ENCODE measurements around the gene DIP2C. TPM values are rescaled to one million over a fixed set of nuclear protein-coding genes. Genes with fewer than 3 reads are reported as not detected.

Gene DIP2C
- total RNA-seq, 1 experiment from 2014 or later = 11.0 TPM

DNA sequence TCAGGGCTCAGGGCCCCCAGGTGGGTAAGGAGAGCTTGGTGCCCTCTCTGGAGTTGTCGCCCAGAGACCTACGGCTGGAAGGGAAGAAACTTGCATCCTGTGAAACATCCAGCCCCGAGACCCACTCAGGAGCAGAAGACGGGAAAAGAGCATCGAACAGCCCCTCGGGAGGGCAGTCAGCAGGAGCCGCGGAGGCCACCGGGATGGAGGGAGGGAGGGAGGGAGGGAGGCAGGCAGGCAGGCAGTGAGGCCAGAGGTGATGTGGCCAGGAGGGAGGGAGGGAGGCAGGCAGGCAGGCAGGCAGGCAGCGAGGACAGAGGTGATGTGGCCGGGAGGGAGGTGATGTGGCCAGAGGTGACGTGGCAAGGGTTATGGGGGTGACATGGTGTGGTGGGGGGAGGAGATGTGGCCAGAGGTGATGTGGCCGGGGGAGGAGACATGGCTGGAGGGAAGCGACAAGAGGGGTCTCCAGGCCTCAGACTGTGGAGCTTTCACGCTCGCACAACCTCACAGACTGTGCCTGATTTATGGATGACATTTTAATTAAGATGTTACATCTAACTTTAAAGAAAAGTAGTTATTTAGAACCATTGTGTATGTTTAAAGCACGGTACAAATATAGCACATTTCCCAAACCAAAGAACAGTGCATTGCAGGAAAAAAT, 141.1 kb downstream of the DIP2C start:
- H3K27ac Mint-ChIP-seq = no peak overlapping the region
- H3K36me3 Mint-ChIP-seq = no peaks in the 10 kb centered on the region
- TF ChIP-seq, protein P1, sequence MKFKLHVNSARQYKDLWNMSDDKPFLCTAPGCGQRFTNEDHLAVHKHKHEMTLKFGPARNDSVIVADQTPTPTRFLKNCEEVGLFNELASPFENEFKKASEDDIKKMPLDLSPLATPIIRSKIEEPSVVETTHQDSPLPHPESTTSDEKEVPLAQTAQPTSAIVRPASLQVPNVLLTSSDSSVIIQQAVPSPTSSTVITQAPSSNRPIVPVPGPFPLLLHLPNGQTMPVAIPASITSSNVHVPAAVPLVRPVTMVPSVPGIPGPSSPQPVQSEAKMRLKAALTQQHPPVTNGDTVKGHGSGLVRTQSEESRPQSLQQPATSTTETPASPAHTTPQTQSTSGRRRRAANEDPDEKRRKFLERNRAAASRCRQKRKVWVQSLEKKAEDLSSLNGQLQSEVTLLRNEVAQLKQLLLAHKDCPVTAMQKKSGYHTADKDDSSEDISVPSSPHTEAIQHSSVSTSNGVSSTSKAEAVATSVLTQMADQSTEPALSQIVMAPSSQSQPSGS (CRISPR knock-in tag; IDR thresholded peaks at IDR 0.05; ENCODE audit: borderline replicate concordance, low read depth) = no peak
- TF ChIP-seq, protein P2, sequence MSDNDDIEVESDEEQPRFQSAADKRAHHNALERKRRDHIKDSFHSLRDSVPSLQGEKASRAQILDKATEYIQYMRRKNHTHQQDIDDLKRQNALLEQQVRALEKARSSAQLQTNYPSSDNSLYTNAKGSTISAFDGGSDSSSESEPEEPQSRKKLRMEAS (CRISPR knock-in tag; IDR thresholded peaks at IDR 0.05) = no peak
- TF ChIP-seq MXD4 (CRISPR knock-in tag; IDR thresholded peaks at IDR 0.05; ENCODE audit: borderline replicate concordance) (no peak), GTF2I (CRISPR knock-in tag; conservative IDR thresholded peaks at IDR 0.05) (no peak)
- TF ChIP-seq, protein P3, sequence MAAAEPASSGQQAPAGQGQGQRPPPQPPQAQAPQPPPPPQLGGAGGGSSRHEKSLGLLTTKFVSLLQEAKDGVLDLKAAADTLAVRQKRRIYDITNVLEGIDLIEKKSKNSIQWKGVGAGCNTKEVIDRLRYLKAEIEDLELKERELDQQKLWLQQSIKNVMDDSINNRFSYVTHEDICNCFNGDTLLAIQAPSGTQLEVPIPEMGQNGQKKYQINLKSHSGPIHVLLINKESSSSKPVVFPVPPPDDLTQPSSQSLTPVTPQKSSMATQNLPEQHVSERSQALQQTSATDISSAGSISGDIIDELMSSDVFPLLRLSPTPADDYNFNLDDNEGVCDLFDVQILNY (CRISPR knock-in tag; IDR thresholded peaks at IDR 0.05) = no peak
- TF ChIP-seq, protein P4, sequence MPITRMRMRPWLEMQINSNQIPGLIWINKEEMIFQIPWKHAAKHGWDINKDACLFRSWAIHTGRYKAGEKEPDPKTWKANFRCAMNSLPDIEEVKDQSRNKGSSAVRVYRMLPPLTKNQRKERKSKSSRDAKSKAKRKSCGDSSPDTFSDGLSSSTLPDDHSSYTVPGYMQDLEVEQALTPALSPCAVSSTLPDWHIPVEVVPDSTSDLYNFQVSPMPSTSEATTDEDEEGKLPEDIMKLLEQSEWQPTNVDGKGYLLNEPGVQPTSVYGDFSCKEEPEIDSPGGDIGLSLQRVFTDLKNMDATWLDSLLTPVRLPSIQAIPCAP (CRISPR knock-in tag; IDR thresholded peaks at IDR 0.05) = no peak
- CTCF ChIA-PET = interaction anchor here (0.5 to 1.4 kb wide), 2 partner anchors 240 to 318 kb away, joined by 3 to 4 read pairs; no protein-coding TSS in a partner anchor
- POLR2A ChIA-PET = interaction anchor here (0.8 kb wide), 1 partner anchor 9 kb away, joined by 4 read pairs; no protein-coding TSS in a partner anchor
- ATAC-seq (no peak), DNase-seq (ENCODE audit: low spot score) (no peak)
- H3K9me3 Mint-ChIP-seq = no peaks in the 10 kb centered on the region
- H3K4me3 Mint-ChIP-seq = no peak overlapping the region
- no peaks in the 10 kb centered on the region for H3K27me3 Mint-ChIP-seq (ENCODE audit: low read depth)
- H3K4me1 Mint-ChIP-seq = peaks cover 27% of the 10 kb centered on the region

DNA sequence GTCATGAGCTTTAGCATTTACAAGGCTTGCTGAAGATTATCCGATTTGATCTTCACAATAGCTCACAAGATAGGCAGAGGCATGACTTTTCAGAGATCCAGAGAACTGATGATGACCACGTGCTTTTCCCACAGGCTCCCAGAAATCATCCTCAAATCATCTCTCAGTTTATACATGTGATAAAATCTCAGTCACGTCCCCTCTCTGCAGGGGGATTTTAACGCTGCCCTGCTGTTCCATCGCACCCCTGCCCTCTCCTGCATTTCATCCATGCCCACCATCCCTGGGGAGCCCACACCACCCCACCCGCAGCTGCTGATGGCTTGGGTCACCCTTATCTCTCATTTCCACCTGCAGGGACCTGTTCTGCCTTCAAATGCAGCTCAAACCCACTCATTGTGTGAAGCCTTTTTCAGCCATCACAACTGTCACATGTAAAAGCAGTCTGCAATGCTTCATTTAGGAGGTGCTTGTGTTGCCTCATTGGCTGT, 141.8 kb downstream of the DIP2C start:
- ChIA-PET CTCF (interaction anchor here (1.6 kb wide), 1 partner anchor 21 kb away, joined by 4 read pairs; no protein-coding TSS in a partner anchor), POLR2A (no interaction called here)
- no peak overlapping the region for H3K27ac Mint-ChIP-seq

More for the DNA sequence above, 141.8 kb downstream of the DIP2C start:
- no peaks in the 10 kb centered on the region for H3K9me3 Mint-ChIP-seq
- ATAC-seq (no peak), DNase-seq (ENCODE audit: low spot score) (no peak)
- TF ChIP-seq, protein P5, sequence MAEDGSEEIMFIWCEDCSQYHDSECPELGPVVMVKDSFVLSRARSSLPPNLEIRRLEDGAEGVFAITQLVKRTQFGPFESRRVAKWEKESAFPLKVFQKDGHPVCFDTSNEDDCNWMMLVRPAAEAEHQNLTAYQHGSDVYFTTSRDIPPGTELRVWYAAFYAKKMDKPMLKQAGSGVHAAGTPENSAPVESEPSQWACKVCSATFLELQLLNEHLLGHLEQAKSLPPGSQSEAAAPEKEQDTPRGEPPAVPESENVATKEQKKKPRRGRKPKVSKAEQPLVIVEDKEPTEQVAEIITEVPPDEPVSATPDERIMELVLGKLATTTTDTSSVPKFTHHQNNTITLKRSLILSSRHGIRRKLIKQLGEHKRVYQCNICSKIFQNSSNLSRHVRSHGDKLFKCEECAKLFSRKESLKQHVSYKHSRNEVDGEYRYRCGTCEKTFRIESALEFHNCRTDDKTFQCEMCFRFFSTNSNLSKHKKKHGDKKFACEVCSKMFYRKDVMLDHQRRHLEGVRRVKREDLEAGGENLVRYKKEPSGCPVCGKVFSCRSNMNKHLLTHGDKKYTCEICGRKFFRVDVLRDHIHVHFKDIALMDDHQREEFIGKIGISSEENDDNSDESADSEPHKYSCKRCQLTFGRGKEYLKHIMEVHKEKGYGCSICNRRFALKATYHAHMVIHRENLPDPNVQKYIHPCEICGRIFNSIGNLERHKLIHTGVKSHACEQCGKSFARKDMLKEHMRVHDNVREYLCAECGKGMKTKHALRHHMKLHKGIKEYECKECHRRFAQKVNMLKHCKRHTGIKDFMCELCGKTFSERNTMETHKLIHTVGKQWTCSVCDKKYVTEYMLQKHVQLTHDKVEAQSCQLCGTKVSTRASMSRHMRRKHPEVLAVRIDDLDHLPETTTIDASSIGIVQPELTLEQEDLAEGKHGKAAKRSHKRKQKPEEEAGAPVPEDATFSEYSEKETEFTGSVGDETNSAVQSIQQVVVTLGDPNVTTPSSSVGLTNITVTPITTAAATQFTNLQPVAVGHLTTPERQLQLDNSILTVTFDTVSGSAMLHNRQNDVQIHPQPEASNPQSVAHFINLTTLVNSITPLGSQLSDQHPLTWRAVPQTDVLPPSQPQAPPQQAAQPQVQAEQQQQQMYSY (CRISPR knock-in tag; IDR thresholded peaks at IDR 0.05) = no peak
- TF ChIP-seq, protein P6, sequence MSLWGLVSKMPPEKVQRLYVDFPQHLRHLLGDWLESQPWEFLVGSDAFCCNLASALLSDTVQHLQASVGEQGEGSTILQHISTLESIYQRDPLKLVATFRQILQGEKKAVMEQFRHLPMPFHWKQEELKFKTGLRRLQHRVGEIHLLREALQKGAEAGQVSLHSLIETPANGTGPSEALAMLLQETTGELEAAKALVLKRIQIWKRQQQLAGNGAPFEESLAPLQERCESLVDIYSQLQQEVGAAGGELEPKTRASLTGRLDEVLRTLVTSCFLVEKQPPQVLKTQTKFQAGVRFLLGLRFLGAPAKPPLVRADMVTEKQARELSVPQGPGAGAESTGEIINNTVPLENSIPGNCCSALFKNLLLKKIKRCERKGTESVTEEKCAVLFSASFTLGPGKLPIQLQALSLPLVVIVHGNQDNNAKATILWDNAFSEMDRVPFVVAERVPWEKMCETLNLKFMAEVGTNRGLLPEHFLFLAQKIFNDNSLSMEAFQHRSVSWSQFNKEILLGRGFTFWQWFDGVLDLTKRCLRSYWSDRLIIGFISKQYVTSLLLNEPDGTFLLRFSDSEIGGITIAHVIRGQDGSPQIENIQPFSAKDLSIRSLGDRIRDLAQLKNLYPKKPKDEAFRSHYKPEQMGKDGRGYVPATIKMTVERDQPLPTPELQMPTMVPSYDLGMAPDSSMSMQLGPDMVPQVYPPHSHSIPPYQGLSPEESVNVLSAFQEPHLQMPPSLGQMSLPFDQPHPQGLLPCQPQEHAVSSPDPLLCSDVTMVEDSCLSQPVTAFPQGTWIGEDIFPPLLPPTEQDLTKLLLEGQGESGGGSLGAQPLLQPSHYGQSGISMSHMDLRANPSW (CRISPR knock-in tag; conservative IDR thresholded peaks at IDR 0.05; ENCODE audit: low read depth) = no peak
- TF ChIP-seq, protein P7, sequence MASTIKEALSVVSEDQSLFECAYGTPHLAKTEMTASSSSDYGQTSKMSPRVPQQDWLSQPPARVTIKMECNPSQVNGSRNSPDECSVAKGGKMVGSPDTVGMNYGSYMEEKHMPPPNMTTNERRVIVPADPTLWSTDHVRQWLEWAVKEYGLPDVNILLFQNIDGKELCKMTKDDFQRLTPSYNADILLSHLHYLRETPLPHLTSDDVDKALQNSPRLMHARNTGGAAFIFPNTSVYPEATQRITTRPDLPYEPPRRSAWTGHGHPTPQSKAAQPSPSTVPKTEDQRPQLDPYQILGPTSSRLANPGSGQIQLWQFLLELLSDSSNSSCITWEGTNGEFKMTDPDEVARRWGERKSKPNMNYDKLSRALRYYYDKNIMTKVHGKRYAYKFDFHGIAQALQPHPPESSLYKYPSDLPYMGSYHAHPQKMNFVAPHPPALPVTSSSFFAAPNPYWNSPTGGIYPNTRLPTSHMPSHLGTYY (CRISPR knock-in tag; IDR thresholded peaks at IDR 0.05) = no peak
- no peak overlapping the region for H3K4me3 Mint-ChIP-seq
- no peaks in the 10 kb centered on the region for H3K36me3 Mint-ChIP-seq
- H3K27me3 Mint-ChIP-seq (ENCODE audit: low read depth) = no peaks in the 10 kb centered on the region
- H3K4me1 Mint-ChIP-seq = peaks cover 27% of the 10 kb centered on the region

All from WTC11 (cell line).